Caco-2 (cell line): ENCODE data around the gene TMX3. TPM values are rescaled to one million over a fixed set of nuclear protein-coding genes. Genes with fewer than 3 reads are reported as not detected.

Experiments
- BruUV-seq: library from RNA; stranded (reverse); fragments of 400-500 nt; replicated peaks from 2 replicates; lab custom pipeline; 2021; lab: Mats Ljungman, UMichigan
- CTCF ChIA-PET: fragments of 300-600 bp; sonication (Branson Sonifier 250); formaldehyde crosslinking; loops from one replicate; lab custom pipeline; 2022; ENCODE audit warnings: antibody characterized with exemption; lab: Charles Lee
- POLR2A ChIA-PET: fragments of 300-600 bp; sonication (Branson Sonifier 250); formaldehyde crosslinking; loops from one replicate; lab custom pipeline; 2022; ENCODE audit warnings: antibody characterized with exemption; lab: Charles Lee
- DNase-seq, 2 experiments: peaks; one replicate each; pipeline versions ENCODE4 v3.0.0 to v3.0.0-alpha.2; 2020 to 2022
- H3K27me3 ChIP-seq: replicated peaks from 2 replicates; pipeline ENCODE4 v1.6.0; 2011; ENCODE audit warnings: low read length; ENCODE audit not compliant: control insufficient read depth, insufficient read depth
- H3K36me3 ChIP-seq: 2 replicates; pipeline ENCODE4 v1.5.1; 2011; ENCODE audit warnings: low read length; ENCODE audit not compliant: control insufficient read depth, insufficient read depth
- H3K4me1 ChIP-seq: fragments of 250-450 bp; sonication (Bioruptor Pico); 2 replicates; pipeline ENCODE4 v1.5.1; 2020; ENCODE audit warnings: mild to moderate bottlenecking
- H3K4me3 ChIP-seq: 2 replicates; pipeline ENCODE4 v1.5.1; 2011; ENCODE audit warnings: low read depth, mild to moderate bottlenecking, control low read depth, low read length
- H3K9me3 ChIP-seq: fragments of 250-450 bp; sonication (Bioruptor Pico); 2 replicates; pipeline ENCODE4 v1.5.1; 2020; ENCODE audit warnings: mild to moderate bottlenecking, moderate library complexity
- H3K27ac Mint-ChIP-seq: one replicate; pipeline ENCODE4 v1.8.0; 2022; ENCODE audit warnings: mixed read lengths; ENCODE audit not compliant: unreplicated experiment
- H3K27me3 Mint-ChIP-seq: one replicate; pipeline ENCODE4 v1.8.0; 2022; ENCODE audit warnings: mixed read lengths; ENCODE audit not compliant: insufficient read depth, unreplicated experiment
- H3K36me3 Mint-ChIP-seq: one replicate; pipeline ENCODE4 v1.8.0; 2022; ENCODE audit warnings: mild to moderate bottlenecking, mixed read lengths; ENCODE audit not compliant: insufficient read depth, unreplicated experiment
- H3K4me1 Mint-ChIP-seq: one replicate; pipeline ENCODE4 v1.8.0; 2022; ENCODE audit warnings: low read depth, mixed read lengths; ENCODE audit not compliant: unreplicated experiment
- H3K4me3 Mint-ChIP-seq: one replicate; pipeline ENCODE4 v1.8.0; 2022; ENCODE audit warnings: mild to moderate bottlenecking, moderate library complexity, mixed read lengths; ENCODE audit not compliant: unreplicated experiment
- H3K9me3 Mint-ChIP-seq: one replicate; pipeline ENCODE4 v1.8.0; 2022; ENCODE audit warnings: mixed read lengths; ENCODE audit not compliant: unreplicated experiment
- intact Hi-C: fragments of 100-400 bp; cut with micrococcal nuclease; formaldehyde crosslinking; loops from one replicate; pipeline ENCODE4 v1.10.0; 2022; ENCODE audit not compliant: unreplicated experiment
- total RNA-seq: library from RNA; stranded (reverse); gene quantifications from 2 replicates; pipeline ENCODE4 v1.2.3, GENCODE V29; 2022
- TF ChIP-seq, protein P1 (sequence below), 2 experiments: fragments of 200-600 bp in 1 of 2; IDR thresholded peaks; 1 replicate in 1 of 2; 2 replicates in 1 of 2; pipeline versions ENCODE4 v1.5.1 to v1.8.0; 2011 to 2022; ENCODE audit warnings: antibody characterized with exemption in 1 of 2, control low read depth in 1 of 2, inconsistent platforms in 1 of 2, low read depth in 1 of 2, low read length in 1 of 2, mild to moderate bottlenecking in 1 of 2, moderate library complexity in 1 of 2; ENCODE audit not compliant: insufficient read depth in 1 of 2, severe bottlenecking in 1 of 2, unreplicated experiment in 1 of 2

Gene TMX3
- total RNA-seq, 1 experiment from 2014 or later, result 17.9 TPM

DNA sequence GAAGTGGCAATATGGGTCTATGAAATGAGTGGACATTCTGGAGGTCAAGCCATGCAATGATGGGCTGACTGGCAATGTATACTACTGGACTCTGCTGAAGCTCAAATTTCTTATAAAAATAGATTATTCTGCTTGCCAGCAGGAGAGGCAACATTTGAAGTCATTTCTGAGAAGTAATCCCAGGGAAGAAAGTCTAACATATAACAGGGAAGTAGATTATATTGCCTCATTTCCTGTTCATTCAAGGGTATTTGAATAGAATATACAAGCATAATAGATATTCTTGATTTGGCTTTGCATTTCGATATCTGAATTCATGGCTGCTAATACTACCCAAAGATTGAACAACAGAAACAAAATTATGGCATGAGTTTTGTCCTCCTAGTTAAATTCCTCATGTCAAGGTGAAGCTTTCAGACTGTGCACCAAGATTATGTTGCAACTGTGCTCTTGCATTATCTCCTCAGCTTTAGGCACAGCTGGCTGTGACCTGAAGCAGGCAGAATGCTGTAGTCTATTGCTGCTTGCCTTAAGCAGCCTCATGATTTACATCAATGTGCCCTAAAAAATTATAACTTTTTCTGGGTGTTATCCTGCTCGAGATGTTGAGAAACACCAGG, 13.3 kb upstream of the TMX3 start:
- no peaks in the 10 kb centered on the region for H3K4me1 Mint-ChIP-seq
- ChIA-PET CTCF (no interaction called here), POLR2A (no interaction called here)
- no peaks in the 10 kb centered on the region for H3K9me3 ChIP-seq
- no peak for DNase-seq
- no peaks in the 10 kb centered on the region for H3K27me3 ChIP-seq
- BruUV-seq, result no TSS peak
- no peak overlapping the region for H3K27ac Mint-ChIP-seq
- no peaks in the 10 kb centered on the region for H3K36me3 Mint-ChIP-seq
- intact Hi-C loops, result no loop called here
- no peaks in the 10 kb centered on the region for H3K27me3 Mint-ChIP-seq
- no peak overlapping the region for H3K4me3 Mint-ChIP-seq
- TF ChIP-seq, protein P1, sequence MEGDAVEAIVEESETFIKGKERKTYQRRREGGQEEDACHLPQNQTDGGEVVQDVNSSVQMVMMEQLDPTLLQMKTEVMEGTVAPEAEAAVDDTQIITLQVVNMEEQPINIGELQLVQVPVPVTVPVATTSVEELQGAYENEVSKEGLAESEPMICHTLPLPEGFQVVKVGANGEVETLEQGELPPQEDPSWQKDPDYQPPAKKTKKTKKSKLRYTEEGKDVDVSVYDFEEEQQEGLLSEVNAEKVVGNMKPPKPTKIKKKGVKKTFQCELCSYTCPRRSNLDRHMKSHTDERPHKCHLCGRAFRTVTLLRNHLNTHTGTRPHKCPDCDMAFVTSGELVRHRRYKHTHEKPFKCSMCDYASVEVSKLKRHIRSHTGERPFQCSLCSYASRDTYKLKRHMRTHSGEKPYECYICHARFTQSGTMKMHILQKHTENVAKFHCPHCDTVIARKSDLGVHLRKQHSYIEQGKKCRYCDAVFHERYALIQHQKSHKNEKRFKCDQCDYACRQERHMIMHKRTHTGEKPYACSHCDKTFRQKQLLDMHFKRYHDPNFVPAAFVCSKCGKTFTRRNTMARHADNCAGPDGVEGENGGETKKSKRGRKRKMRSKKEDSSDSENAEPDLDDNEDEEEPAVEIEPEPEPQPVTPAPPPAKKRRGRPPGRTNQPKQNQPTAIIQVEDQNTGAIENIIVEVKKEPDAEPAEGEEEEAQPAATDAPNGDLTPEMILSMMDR (IDR thresholded peaks at IDR 0.05; ENCODE audit: insufficient read depth in 1 of 2, low read depth in 1 of 2, low read length in 1 of 2, severe bottlenecking in 1 of 2, unreplicated experiment in 1 of 2), result no peak
- H3K9me3 Mint-ChIP-seq, result no peaks in the 10 kb centered on the region
- H3K4me1 ChIP-seq, result no peaks in the 10 kb centered on the region
- no peak overlapping the region for H3K4me3 ChIP-seq
- H3K36me3 ChIP-seq, result no peaks in the 10 kb centered on the region

DNA sequence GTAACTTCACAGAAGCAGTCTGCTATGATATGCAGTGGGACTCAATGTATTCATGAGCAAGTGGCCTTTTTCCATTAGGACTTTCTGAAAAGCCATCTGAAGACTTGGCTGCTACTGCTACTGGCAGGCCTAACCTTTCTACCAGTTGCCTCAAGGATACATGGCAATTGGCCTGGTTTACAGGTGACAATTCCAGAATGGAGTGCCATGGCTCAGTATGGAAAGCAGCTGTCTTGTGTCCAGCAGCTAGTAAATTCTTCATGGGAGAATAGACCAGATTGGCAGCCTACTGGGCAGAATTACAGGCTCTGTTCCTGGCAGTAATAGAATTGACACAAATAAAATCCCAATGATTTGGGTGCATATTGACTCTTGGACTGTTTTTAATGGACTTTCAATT, 12.6 kb upstream of the TMX3 start:
- no peaks in the 10 kb centered on the region for H3K36me3 Mint-ChIP-seq
- Histone ChIP-seq H3K9me3 (no peaks in the 10 kb centered on the region), H3K4me1 (no peaks in the 10 kb centered on the region), H3K27me3 (no peaks in the 10 kb centered on the region), H3K4me3 (no peak overlapping the region), H3K36me3 (no peaks in the 10 kb centered on the region)
- no peaks in the 10 kb centered on the region for H3K9me3 Mint-ChIP-seq
- BruUV-seq, result no TSS peak
- H3K4me1 Mint-ChIP-seq, result no peaks in the 10 kb centered on the region
- TF ChIP-seq, protein P1 (IDR thresholded peaks at IDR 0.05; ENCODE audit: insufficient read depth in 1 of 2, low read depth in 1 of 2, low read length in 1 of 2, severe bottlenecking in 1 of 2, unreplicated experiment in 1 of 2), result no peak
- no peak overlapping the region for H3K27ac Mint-ChIP-seq
- intact Hi-C loops, result no loop called here
- no peak overlapping the region for H3K4me3 Mint-ChIP-seq
- POLR2A ChIA-PET, result no interaction called here
- no peak for DNase-seq
- CTCF ChIA-PET, result no interaction called here
- H3K27me3 Mint-ChIP-seq, result no peaks in the 10 kb centered on the region

DNA sequence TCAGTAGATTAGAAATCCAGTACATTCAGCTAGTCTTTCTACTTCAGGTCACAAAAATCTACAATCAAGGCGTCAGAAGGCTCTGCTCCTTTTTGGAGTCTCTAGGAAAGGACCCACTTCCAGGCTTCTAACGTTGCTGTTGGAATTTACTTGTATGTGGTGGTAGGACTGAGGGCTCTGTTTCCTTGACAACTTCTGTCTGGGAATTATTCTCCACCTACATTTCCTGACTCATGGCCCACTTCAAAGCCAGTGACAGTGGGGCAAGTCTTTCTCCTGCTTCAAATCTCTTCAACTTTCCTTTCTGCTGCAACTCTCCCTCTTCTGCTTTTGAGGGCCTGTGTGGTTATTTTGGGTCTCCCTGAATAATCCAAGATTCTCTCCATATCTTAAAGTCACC, 10.4 kb upstream of the TMX3 start:
- H3K4me3 Mint-ChIP-seq, result no peak overlapping the region
- no peak overlapping the region for H3K27ac Mint-ChIP-seq
- TF ChIP-seq, protein P1 (IDR thresholded peaks at IDR 0.05; ENCODE audit: insufficient read depth in 1 of 2, low read depth in 1 of 2, low read length in 1 of 2, severe bottlenecking in 1 of 2, unreplicated experiment in 1 of 2), result no peak
- ChIA-PET CTCF (no interaction called here), POLR2A (no interaction called here)
- no peaks in the 10 kb centered on the region for H3K4me1 ChIP-seq
- no peak overlapping the region for H3K4me3 ChIP-seq
- no peaks in the 10 kb centered on the region for H3K9me3 Mint-ChIP-seq
- DNase-seq, result no peak
- H3K36me3 ChIP-seq, result no peaks in the 10 kb centered on the region
- no peaks in the 10 kb centered on the region for H3K36me3 Mint-ChIP-seq
- H3K27me3 ChIP-seq, result no peaks in the 10 kb centered on the region
- H3K27me3 Mint-ChIP-seq, result no peaks in the 10 kb centered on the region
- BruUV-seq, result no TSS peak
- intact Hi-C loops, result no loop called here
- no peaks in the 10 kb centered on the region for H3K9me3 ChIP-seq
- H3K4me1 Mint-ChIP-seq, result no peaks in the 10 kb centered on the region
